HUES48 (cell line): ENCODE results near the gene PFN3.
"Not testable (repeated sequence)": the region's sequence is repeated elsewhere in the genome, so short reads cannot be mapped to it uniquely, and the experiment has no call there.

Experiments
- H3K27ac ChIP-seq: one replicate; pipeline ENCODE4 v1.7.0; 2013; ENCODE audit warnings: low read depth, low read length, inconsistent platforms
- H3K27me3 ChIP-seq: 2 replicates; pipeline ENCODE4 v1.6.1; 2013; ENCODE audit warnings: mild to moderate bottlenecking, low read length; ENCODE audit not compliant: control insufficient read depth, insufficient read depth
- H3K36me3 ChIP-seq: 2 replicates; pipeline ENCODE4 v1.6.1; 2013; ENCODE audit warnings: low read length; ENCODE audit not compliant: control insufficient read depth, insufficient read depth
- H3K4me1 ChIP-seq: 2 replicates; pipeline ENCODE4 v1.6.1; 2013; ENCODE audit warnings: mild to moderate bottlenecking, low read length; ENCODE audit not compliant: control insufficient read depth, insufficient read depth
- H3K4me3 ChIP-seq: 2 replicates; pipeline ENCODE4 v1.5.1; 2013; ENCODE audit warnings: mild to moderate bottlenecking, low read depth, low read length
- H3K9ac ChIP-seq: 2 replicates; pipeline ENCODE4 v1.6.1; 2013; ENCODE audit warnings: mild to moderate bottlenecking, low read depth, low read length, moderate library complexity
- H3K9me3 ChIP-seq: 2 replicates; pipeline ENCODE4 v1.6.1; 2013; ENCODE audit warnings: low read length; ENCODE audit not compliant: control insufficient read depth, insufficient read depth

The PFN3 gene

GRCh38 chr5:177360740-177361139 lies 39.7 kb downstream of the PFN3 start:
- H3K27ac ChIP-seq, H3K36me3 ChIP-seq, H3K4me3 ChIP-seq, H3K9ac ChIP-seq, H3K9me3 ChIP-seq, H3K27me3 ChIP-seq: not testable (repeated sequence)
- peaks cover 11% of the 10 kb centered on the region for H3K4me1 ChIP-seq

DNA sequence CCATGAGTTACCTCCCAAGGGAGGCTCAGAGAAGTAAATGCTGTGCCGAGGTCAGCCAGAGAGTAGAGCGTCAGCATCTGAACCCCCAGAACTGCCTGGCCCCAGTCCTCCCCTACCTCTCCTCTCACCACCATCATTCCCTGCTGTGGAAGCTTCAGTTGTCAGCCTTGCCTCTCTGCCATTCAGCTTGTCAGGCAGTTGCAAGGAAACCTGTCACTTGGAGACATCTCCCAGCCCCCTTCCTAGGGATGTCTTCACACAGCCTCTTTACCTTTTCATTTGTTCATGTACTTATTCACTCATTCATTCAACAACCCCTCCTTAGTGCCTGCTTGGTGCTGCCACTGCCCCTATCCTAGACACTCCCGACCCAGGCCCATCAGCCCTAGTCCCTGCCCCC lies 40.6 kb downstream of the PFN3 start:
- Histone ChIP-seq H3K27ac (no peak overlapping the region), H3K27me3 (0 out of 2 replicates have a peak, but pooled peaks cover 2% of the 10 kb centered on the region), H3K9me3 (no peaks in the 10 kb centered on the region), H3K9ac (no peak overlapping the region), H3K4me3 (no peak overlapping the region), H3K4me1 (peaks cover 11% of the 10 kb centered on the region), H3K36me3 (no peaks in the 10 kb centered on the region)

DNA sequence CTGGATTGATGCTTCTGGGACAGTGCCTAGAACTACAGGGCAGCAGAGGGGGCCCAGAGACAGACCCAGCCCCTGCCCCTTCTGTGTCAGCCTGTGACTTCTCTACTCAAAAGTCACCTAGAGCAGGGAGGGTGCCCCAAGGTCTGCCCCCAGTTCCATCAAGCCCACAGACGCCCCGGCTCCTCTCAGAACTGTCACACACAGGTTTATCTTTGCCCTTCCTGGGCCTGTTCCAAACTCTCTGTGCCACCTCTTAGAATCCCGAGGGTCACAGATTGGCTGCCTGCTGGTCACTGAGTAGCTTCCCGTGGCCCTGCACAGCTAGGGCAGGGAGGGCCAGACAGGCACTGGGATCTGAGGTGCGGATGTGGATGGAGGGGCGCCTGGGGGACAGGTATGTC lies 41.0 kb downstream of the PFN3 start:
- no peak overlapping the region for H3K9ac ChIP-seq
- H3K27ac ChIP-seq, result no peak overlapping the region
- no peaks in the 10 kb centered on the region for H3K9me3 ChIP-seq
- no peaks in the 10 kb centered on the region for H3K36me3 ChIP-seq
- peaks cover 11% of the 10 kb centered on the region for H3K4me1 ChIP-seq
- 0 out of 2 replicates have a peak, but pooled peaks cover 2% of the 10 kb centered on the region for H3K27me3 ChIP-seq
- no peak overlapping the region for H3K4me3 ChIP-seq

DNA sequence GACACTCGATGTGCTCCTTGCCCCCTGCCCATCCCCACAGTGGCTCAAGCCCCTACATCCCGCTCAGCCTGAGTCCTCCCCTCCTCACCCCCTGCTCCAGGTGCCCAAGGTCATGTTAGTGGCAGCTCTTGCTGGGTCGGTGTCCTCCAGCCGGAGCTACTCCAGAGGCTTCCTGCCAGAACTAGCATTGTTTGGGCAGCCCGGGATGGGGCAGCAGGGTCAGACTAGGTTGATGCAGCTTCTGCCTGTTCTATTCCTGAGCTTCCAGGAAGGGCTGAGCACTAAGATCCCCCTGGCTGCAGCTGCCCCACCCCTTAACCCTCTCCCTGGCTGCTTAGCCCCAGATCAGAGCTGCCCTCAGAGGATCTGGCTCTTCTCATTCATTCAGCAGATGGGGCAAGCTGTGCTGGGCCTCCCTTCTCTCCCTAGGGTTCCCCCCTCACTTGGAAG lies 42.1 kb downstream of the PFN3 start:
- Histone ChIP-seq H3K27me3 (0 out of 2 replicates have a peak, but pooled peaks cover 2% of the 10 kb centered on the region), H3K36me3 (no peaks in the 10 kb centered on the region), H3K27ac (no peak overlapping the region), H3K4me3 (no peak overlapping the region), H3K9ac (no peak overlapping the region), H3K9me3 (no peaks in the 10 kb centered on the region), H3K4me1 (peaks cover 11% of the 10 kb centered on the region)

GRCh38 chr5:177357459-177358351 lies 42.8 kb downstream of the PFN3 start, which contains the start of gene RGS14:
RGS14 (plus strand) TSS chr5:177357924; CDS start chr5:177358025, 101 bp downstream.
- peaks cover 10% of the 10 kb centered on the region for H3K4me1 ChIP-seq
- H3K9me3 ChIP-seq, result no peaks in the 10 kb centered on the region
- 0 out of 2 replicates have a peak, but pooled peaks cover 2% of the 10 kb centered on the region for H3K27me3 ChIP-seq
- no peaks in the 10 kb centered on the region for H3K36me3 ChIP-seq
- no peak within 1 kb of the TSS for H3K9ac ChIP-seq
- H3K27ac ChIP-seq, result no peak within 1 kb of the TSS
- H3K4me3 ChIP-seq, result no peak within 1 kb of the TSS

DNA sequence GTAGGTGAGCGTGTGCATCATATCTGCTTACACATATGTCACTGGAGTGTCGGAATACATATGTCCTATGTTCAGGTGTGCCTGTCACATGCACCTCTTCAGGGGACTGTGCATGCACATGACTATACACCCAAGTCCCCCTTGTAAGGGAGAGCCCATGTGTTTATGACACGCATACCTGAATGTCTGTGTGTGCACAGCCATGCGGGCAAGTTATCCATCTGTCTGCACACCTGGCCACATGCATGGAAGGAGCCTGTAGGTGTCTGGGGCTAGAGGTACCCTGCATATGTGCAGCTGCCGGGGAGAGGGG lies 43.4 kb downstream of the PFN3 start:
- no peak overlapping the region for H3K4me3 ChIP-seq
- no peaks in the 10 kb centered on the region for H3K9me3 ChIP-seq
- H3K4me1 ChIP-seq, result peaks cover 4% of the 10 kb centered on the region
- H3K9ac ChIP-seq, result no peak overlapping the region
- H3K27me3 ChIP-seq, result 0 out of 2 replicates have a peak, but pooled peaks cover under 1% of the 10 kb centered on the region
- H3K27ac ChIP-seq, result no peak overlapping the region
- no peaks in the 10 kb centered on the region for H3K36me3 ChIP-seq

DNA sequence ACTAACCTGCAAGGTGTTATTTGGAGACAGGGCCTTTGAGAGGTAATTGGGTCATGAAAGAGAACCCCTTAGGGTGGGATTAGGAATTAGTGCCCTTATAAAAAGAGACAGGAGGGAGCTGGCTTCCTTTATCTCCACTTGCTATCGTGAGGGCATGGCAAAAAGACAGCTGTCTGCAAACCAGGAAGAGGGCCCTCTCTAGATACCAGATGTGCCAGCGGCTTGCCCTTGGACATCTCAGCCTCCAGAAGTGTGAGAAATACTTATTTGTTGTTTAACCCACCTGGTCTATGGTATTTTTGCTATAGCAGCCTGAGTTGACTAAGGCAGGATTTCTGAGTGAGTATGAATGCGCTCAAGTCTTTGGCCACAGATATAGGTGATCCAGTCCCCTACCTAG lies 43.7 kb downstream of the PFN3 start:
- Histone ChIP-seq H3K27ac (no peak overlapping the region), H3K36me3 (no peaks in the 10 kb centered on the region), H3K27me3 (no peaks in the 10 kb centered on the region), H3K9me3 (no peaks in the 10 kb centered on the region), H3K4me3 (no peak overlapping the region), H3K4me1 (peaks cover under 1% of the 10 kb centered on the region; the same call in 1 of the 2 replicates), H3K9ac (no peak overlapping the region)

- H3K27me3 ChIP-seq, result no peaks in the 10 kb centered on the region
- no peaks in the 10 kb centered on the region for H3K4me1 ChIP-seq
- no peak overlapping the region for H3K27ac ChIP-seq
- H3K9me3 ChIP-seq, result no peaks in the 10 kb centered on the region
- no peaks in the 10 kb centered on the region for H3K36me3 ChIP-seq
- H3K4me3 ChIP-seq, result no peak overlapping the region
- no peak overlapping the region for H3K9ac ChIP-seq
Measured at GRCh38 chr5:177355868-177356168, 44.6 kb downstream of the PFN3 start.

GRCh38 chr5:177355162-177355867 lies 45.1 kb downstream of the PFN3 start:
- Histone ChIP-seq H3K4me3 (no peak overlapping the region), H3K27ac (no peak overlapping the region), H3K9ac (no peak overlapping the region), H3K9me3 (no peaks in the 10 kb centered on the region), H3K4me1 (peaks cover 4% of the 10 kb centered on the region; the same call in 1 of the 2 replicates), H3K36me3 (no peaks in the 10 kb centered on the region), H3K27me3 (no peaks in the 10 kb centered on the region)

- no peaks in the 10 kb centered on the region for H3K9me3 ChIP-seq
- no peaks in the 10 kb centered on the region for H3K36me3 ChIP-seq
- H3K27me3 ChIP-seq, result no peaks in the 10 kb centered on the region
- H3K9ac ChIP-seq, result no peak overlapping the region
- H3K4me1 ChIP-seq, result peaks cover 6% of the 10 kb centered on the region; the same call in 1 of the 2 replicates
- H3K27ac ChIP-seq, result no peak overlapping the region
- no peak overlapping the region for H3K4me3 ChIP-seq
Measured at GRCh38 chr5:177354711-177355110, 45.8 kb downstream of the PFN3 start.

- H3K4me3 ChIP-seq, result no peak overlapping the region
- no peak overlapping the region for H3K27ac ChIP-seq
- H3K27me3 ChIP-seq, result no peaks in the 10 kb centered on the region
- peaks cover 2% of the 10 kb centered on the region for H3K36me3 ChIP-seq
- H3K9ac ChIP-seq, result no peak overlapping the region
- peaks cover 6% of the 10 kb centered on the region; the same call in 1 of the 2 replicates for H3K4me1 ChIP-seq
- H3K9me3 ChIP-seq, result no peaks in the 10 kb centered on the region
Measured at GRCh38 chr5:177354256-177354655, 46.2 kb downstream of the PFN3 start.
